GM12878 (cell line): ENCODE data around the gene SCYGR2. TPM values are rescaled to one million over a fixed set of nuclear protein-coding genes. Genes with fewer than 3 reads are reported as not detected.

Experiments
- DPF2 ChIP-seq: fragments of 450-650 bp; IDR thresholded peaks from 2 replicates; pipeline ENCODE4 v1.6.1; 2017; ENCODE audit warnings: mild to moderate bottlenecking
- HDAC6 ChIP-seq: fragments of 200-600 bp; sonication (generic); IDR thresholded peaks from one replicate; pipeline ENCODE4 v1.8.0; 2017; ENCODE audit warnings: antibody characterized with exemption; ENCODE audit not compliant: unreplicated experiment
- PRDM15 ChIP-seq: fragments of 450-650 bp; formaldehyde crosslinking; IDR thresholded peaks from 2 replicates; pipeline ENCODE4 v1.4.0; 2020; ENCODE audit warnings: mild to moderate bottlenecking, moderate library complexity
- RB1 ChIP-seq: fragments of 450-650 bp; formaldehyde crosslinking; IDR thresholded peaks from 2 replicates; pipeline ENCODE4 v1.6.1; 2017; ENCODE audit warnings: mild to moderate bottlenecking, borderline replicate concordance
- ZBTB4 ChIP-seq: fragments of 450-650 bp; formaldehyde crosslinking; IDR thresholded peaks from 2 replicates; pipeline ENCODE4 v1.4.0; 2022; ENCODE audit warnings: mild to moderate bottlenecking, moderate library complexity
- polyA plus RNA-seq, 11 experiments: library from polyadenylated mRNA; depleted of rRNA in 4 of 11; unstranded in 6 of 11; stranded (reverse) in 5 of 11; fragments of >200 nt; fragmentation: Nextera tagmentation in 4 of 11; fragmentation: Illumina TruSeq in 1 of 11; extraction: Ambion mirVana in 4 of 11; extraction: Trizol in 1 of 11; gene quantifications; 1 replicate in 1 of 11; 2 replicates in 10 of 11; pipeline versions ENCODE4 v1.2.1 to v1.2.3, GENCODE V29; 2011 to 2016; ENCODE audit warnings: inconsistent platforms in 2 of 11, missing spikeins in 2 of 11, low read depth in 1 of 11
- total RNA-seq, 4 experiments: library from RNA; depleted of rRNA in 3 of 4; stranded (reverse); fragments of >200 nt in 3 of 4; fragmentation: Illumina TruSeq in 1 of 4; extraction: Trizol in 1 of 4; gene quantifications; 2 replicates each; pipeline versions ENCODE4 v1.2.1 to v1.2.3, GENCODE V29; 2013 to 2021

The SCYGR2 gene
- total and polyA plus RNA-seq, 10 of the 15 experiments (the other 5 are each of a cell fraction or from before 2014, with no cell fraction given) = not detected

GRCh38 chr2:227582369-227582768 lies 16.3 kb upstream of the SCYGR2 start (continued):
- TF ChIP-seq ZBTB4 (no peak), HDAC6 (no peak), DPF2 (no peak), RB1 (no peak), PRDM15 (CRISPR knock-in tag) (no peak)
